HEK293 (cell line): Measurements from ENCODE around the gene MEIKIN.

Experiments used
- HOXA7 ChIP-seq: sonication (generic); formaldehyde crosslinking; IDR thresholded peaks from 2 replicates; pipeline ENCODE4 v1.8.1; 2022; ENCODE audit warnings: missing genetic modification reagents, borderline replicate concordance
- REST ChIP-seq: fragments of 450-650 bp; formaldehyde crosslinking; IDR thresholded peaks from 2 replicates; pipeline ENCODE4 v1.5.1; 2016; ENCODE audit warnings: missing biosample characterization, missing genetic modification characterization
- SP2 ChIP-seq: fragments of 450-650 bp; formaldehyde crosslinking; IDR thresholded peaks from 2 replicates; pipeline ENCODE4 v1.5.1; 2016; ENCODE audit warnings: missing biosample characterization, missing genetic modification characterization
- ZBTB7A ChIP-seq: fragments of 450-650 bp; formaldehyde crosslinking; IDR thresholded peaks from 2 replicates; pipeline ENCODE4 v1.5.1; 2016; ENCODE audit warnings: low read depth, missing biosample characterization, missing genetic modification characterization
- ZNF274 ChIP-seq, 2 experiments: fragments of 200-500 bp in 1 of 2; fragments of 450-650 bp in 1 of 2; sonication (Bioruptor generic) in 1 of 2; formaldehyde crosslinking in 1 of 2; IDR thresholded peaks; 2 replicates each; pipeline versions ENCODE4 v1.5.1 to v1.6.1; 2014 to 2016; ENCODE audit warnings: borderline replicate concordance in 1 of 2, inconsistent platforms in 1 of 2, low read length in 1 of 2, missing biosample characterization in 1 of 2, missing genetic modification characterization in 1 of 2
- ZNF366 ChIP-seq: fragments of 450-650 bp; formaldehyde crosslinking; conservative IDR thresholded peaks from 2 replicates; pipeline ENCODE4 v1.5.1; 2016; ENCODE audit warnings: missing biosample characterization, missing genetic modification characterization
- ZNF580 ChIP-seq: fragments of 450-650 bp; formaldehyde crosslinking; IDR thresholded peaks from 2 replicates; pipeline ENCODE4 v1.5.1; 2016; ENCODE audit warnings: missing biosample characterization, missing genetic modification characterization
- ZNF670 ChIP-seq: fragments of 450-650 bp; formaldehyde crosslinking; IDR thresholded peaks from 2 replicates; pipeline ENCODE4 v1.5.1; 2016; ENCODE audit warnings: missing biosample characterization, missing genetic modification characterization, low read depth
- ZNF768 ChIP-seq: fragments of 450-650 bp; formaldehyde crosslinking; IDR thresholded peaks from 2 replicates; pipeline ENCODE4 v1.5.1; 2018; ENCODE audit warnings: missing biosample characterization, mild to moderate bottlenecking, missing genetic modification characterization
- ZXDB ChIP-seq: fragments of 450-650 bp; formaldehyde crosslinking; IDR thresholded peaks from 2 replicates; pipeline ENCODE4 v1.5.1; 2016; ENCODE audit warnings: missing biosample characterization, missing genetic modification characterization
- TF ChIP-seq, protein P1 (sequence below): fragments of 450-650 bp; formaldehyde crosslinking; IDR thresholded peaks from 2 replicates; pipeline ENCODE4; 2016; ENCODE audit warnings: missing biosample characterization, missing genetic modification characterization
- TF ChIP-seq, protein P2 (sequence below): fragments of 450-650 bp; formaldehyde crosslinking; IDR thresholded peaks from 2 replicates; pipeline ENCODE4 v1.5.1; 2016; ENCODE audit warnings: missing biosample characterization, missing genetic modification characterization
- TF ChIP-seq, protein P3 (sequence below): fragments of 450-650 bp; formaldehyde crosslinking; IDR thresholded peaks from 2 replicates; pipeline ENCODE4 v1.5.1; 2016; ENCODE audit warnings: missing biosample characterization, missing genetic modification characterization

- TF ChIP-seq ZNF580 (tag by site-specific recombination) (no peak), ZNF274 (IDR thresholded peaks at IDR 0.05; ENCODE audit: low read length) (no peak), ZNF274 (tag by site-specific recombination; IDR thresholded peaks at IDR 0.05; ENCODE audit: borderline replicate concordance) (no peak), HOXA7 (CRISPR knock-in tag) (no peak), SP2 (tag by site-specific recombination) (no peak), ZNF670 (no peak), ZBTB7A (no peak), ZNF366 (tag by site-specific recombination) (no peak), ZXDB (tag by site-specific recombination) (no peak), ZNF768 (no peak), REST (tag by site-specific recombination) (no peak)
- TF ChIP-seq, protein P1, sequence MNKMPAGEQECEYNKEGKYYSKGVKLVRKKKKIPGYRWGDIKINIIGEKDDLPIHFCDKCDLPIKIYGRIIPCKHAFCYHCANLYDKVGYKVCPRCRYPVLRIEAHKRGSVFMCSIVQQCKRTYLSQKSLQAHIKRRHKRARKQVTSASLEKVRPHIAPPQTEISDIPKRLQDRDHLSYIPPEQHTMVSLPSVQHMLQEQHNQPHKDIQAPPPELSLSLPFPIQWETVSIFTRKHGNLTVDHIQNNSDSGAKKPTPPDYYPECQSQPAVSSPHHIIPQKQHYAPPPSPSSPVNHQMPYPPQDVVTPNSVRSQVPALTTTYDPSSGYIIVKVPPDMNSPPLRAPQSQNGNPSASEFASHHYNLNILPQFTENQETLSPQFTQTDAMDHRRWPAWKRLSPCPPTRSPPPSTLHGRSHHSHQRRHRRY (tag by site-specific recombination): no peak
- TF ChIP-seq, protein P2, sequence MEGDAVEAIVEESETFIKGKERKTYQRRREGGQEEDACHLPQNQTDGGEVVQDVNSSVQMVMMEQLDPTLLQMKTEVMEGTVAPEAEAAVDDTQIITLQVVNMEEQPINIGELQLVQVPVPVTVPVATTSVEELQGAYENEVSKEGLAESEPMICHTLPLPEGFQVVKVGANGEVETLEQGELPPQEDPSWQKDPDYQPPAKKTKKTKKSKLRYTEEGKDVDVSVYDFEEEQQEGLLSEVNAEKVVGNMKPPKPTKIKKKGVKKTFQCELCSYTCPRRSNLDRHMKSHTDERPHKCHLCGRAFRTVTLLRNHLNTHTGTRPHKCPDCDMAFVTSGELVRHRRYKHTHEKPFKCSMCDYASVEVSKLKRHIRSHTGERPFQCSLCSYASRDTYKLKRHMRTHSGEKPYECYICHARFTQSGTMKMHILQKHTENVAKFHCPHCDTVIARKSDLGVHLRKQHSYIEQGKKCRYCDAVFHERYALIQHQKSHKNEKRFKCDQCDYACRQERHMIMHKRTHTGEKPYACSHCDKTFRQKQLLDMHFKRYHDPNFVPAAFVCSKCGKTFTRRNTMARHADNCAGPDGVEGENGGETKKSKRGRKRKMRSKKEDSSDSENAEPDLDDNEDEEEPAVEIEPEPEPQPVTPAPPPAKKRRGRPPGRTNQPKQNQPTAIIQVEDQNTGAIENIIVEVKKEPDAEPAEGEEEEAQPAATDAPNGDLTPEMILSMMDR (tag by site-specific recombination): no peak
- TF ChIP-seq, protein P3, sequence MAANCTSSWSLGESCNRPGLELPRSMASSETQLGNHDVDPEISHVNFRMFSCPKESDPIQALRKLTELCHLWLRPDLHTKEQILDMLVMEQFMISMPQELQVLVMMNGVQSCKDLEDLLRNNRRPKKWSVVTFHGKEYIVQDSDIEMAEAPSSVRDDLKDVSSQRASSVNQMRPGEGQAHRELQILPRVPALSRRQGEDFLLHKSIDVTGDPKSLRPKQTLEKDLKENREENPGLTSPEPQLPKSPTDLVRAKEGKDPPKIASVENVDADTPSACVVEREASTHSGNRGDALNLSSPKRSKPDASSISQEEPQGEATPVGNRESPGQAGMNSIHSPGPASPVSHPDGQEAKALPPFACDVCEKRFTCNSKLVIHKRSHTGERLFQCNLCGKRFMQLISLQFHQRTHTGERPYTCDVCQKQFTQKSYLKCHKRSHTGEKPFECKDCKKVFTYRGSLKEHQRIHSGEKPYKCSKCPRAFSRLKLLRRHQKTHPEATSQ (tag by site-specific recombination): no peak
These were observed 158.4 kb downstream of the MEIKIN start for GRCh38 chr5:131786900-131787692.
